Left ventricle myocardium inferior (tissue), 1 donor: ENCODE results near the gene RADIL. TPM values are rescaled to one million over a fixed set of nuclear protein-coding genes. Genes with fewer than 3 reads are reported as not detected.
"Not testable (repeated sequence)": the region's sequence is repeated elsewhere in the genome, so short reads cannot be mapped to it uniquely, and the experiment has no call there.

Experiments
- DNase-seq: peaks from one replicate; pipeline ENCODE4 v3.0.0-alpha.2; 2020
- H3K27ac ChIP-seq: fragments of 200-600 bp; replicated peaks from 2 replicates; pipeline ENCODE4 v1.8.0; 2021
- H3K27me3 ChIP-seq: fragments of 200-600 bp; 2 replicates; pipeline ENCODE4 v1.8.0; 2021; ENCODE audit warnings: low read depth
- H3K36me3 ChIP-seq: fragments of 200-600 bp; 2 replicates; pipeline ENCODE4 v1.8.0; 2021
- H3K4me1 ChIP-seq: fragments of 200-600 bp; 2 replicates; pipeline ENCODE4 v1.8.0; 2021
- H3K4me3 ChIP-seq: fragments of 200-600 bp; 2 replicates; pipeline ENCODE4 v1.8.0; 2021; ENCODE audit warnings: mild to moderate bottlenecking, moderate library complexity
- H3K9me3 ChIP-seq: fragments of 200-600 bp; replicated peaks from 2 replicates; pipeline ENCODE4 v1.8.0; 2021
- intact Hi-C: fragments of 100-400 bp; cut with micrococcal nuclease; formaldehyde crosslinking; loops from one replicate; pipeline ENCODE4 v1.11.0; 2022
- total RNA-seq: library from RNA; stranded (reverse); fragmentation: NEBNext Ultra II Directional; extraction: Animal tissue kit (Norgen Biotek cat#: 25700); gene quantifications from one replicate; pipeline ENCODE4 v1.2.1, GENCODE V29; 2021
- TF ChIP-seq, protein P1 (sequence below): fragments of 200-600 bp; IDR thresholded peaks from 2 replicates; pipeline ENCODE4 v1.8.0; 2021; ENCODE audit warnings: antibody characterized with exemption, mild to moderate bottlenecking, borderline replicate concordance
- donor health status: DM: no; HTN: yes; CAD: no; lungs with severe emphysema.

The RADIL gene
- total RNA-seq, 1 donor from 2014 or later, result 4.5 TPM

DNA sequence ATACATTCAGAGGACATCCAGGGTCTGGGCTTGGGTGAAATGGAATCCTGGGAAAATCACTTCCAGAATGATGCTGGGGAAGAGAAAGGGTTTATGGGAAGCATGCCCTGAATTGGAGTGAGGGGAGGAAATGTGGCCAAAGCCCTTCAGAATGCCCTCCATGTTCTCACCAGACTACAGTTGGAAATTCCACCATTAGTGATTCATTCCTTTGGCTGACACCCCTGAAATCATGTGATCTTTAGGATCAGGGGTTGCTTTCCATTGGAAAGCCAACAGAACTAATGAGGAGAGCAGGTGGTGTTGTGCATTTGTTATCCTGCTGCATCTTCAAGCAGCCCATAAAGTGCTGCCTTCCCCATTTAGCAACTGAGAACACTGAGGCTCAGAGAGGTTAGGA is 20.8 kb upstream of the RADIL start:
- TF ChIP-seq, protein P1, sequence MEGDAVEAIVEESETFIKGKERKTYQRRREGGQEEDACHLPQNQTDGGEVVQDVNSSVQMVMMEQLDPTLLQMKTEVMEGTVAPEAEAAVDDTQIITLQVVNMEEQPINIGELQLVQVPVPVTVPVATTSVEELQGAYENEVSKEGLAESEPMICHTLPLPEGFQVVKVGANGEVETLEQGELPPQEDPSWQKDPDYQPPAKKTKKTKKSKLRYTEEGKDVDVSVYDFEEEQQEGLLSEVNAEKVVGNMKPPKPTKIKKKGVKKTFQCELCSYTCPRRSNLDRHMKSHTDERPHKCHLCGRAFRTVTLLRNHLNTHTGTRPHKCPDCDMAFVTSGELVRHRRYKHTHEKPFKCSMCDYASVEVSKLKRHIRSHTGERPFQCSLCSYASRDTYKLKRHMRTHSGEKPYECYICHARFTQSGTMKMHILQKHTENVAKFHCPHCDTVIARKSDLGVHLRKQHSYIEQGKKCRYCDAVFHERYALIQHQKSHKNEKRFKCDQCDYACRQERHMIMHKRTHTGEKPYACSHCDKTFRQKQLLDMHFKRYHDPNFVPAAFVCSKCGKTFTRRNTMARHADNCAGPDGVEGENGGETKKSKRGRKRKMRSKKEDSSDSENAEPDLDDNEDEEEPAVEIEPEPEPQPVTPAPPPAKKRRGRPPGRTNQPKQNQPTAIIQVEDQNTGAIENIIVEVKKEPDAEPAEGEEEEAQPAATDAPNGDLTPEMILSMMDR, result no peak
- intact Hi-C loops, result no loop called here
- no peaks in the 10 kb centered on the region for H3K4me1 ChIP-seq
- H3K4me3 ChIP-seq, result no peak overlapping the region
- no peak overlapping the region for H3K27ac ChIP-seq
- H3K36me3 ChIP-seq, result no peaks in the 10 kb centered on the region
- H3K9me3 ChIP-seq, result no peaks in the 10 kb centered on the region
- DNase-seq, result no peak
- H3K27me3 ChIP-seq, result peaks cover 64% of the 10 kb centered on the region

DNA sequence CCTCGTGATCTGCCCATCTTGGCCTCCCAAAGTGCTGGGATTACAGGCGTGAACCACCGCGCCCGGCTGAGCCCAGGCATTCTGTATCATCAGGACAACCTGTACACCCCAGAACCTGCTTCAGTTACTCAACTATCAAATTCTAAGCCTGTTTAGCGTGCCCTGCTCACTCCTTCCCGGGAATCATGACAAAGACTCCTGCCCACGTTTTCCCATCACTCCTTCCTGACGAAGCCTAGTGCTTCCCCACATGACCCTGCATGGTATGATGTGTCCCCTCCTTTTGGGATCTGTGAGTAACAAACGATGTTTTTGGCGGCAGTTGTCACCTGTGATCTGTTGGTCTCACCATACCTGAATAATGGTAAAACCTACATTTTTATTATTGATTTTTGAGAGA is 12.2 kb upstream of the RADIL start:
- Histone ChIP-seq H3K4me1 (no peaks in the 10 kb centered on the region), H3K27ac (no peak overlapping the region), H3K36me3 (no peaks in the 10 kb centered on the region), H3K27me3 (peaks cover 3% of the 10 kb centered on the region), H3K4me3 (no peak overlapping the region), H3K9me3 (peaks cover 12% of the 10 kb centered on the region)
- no peak for DNase-seq
- intact Hi-C loops, result no loop called here
- TF ChIP-seq, protein P1, result no peak

DNA sequence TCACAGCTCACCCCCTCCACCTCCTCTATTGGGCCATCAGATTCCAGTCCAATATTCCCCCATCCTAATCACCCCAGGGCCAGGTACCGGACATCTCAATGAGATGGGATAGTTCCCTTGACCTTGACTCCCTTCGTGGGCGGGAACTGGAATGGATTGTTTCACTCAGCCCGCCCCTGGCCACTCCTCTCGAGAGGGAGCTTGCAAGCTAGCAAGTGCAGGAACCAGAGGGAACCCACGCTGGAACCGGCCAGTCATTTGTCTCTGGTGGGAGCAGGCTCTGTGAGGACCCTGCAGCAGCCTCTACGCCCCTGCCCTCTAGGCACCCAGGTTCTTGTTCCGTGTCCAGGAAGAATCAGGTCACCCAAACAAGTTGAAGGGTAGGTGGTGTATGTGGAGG is 11.0 kb upstream of the RADIL start:
- H3K27ac ChIP-seq, result no peak overlapping the region
- TF ChIP-seq, protein P1, result no peak
- H3K27me3 ChIP-seq, result no peaks in the 10 kb centered on the region
- intact Hi-C loops, result no loop called here
- no peaks in the 10 kb centered on the region for H3K36me3 ChIP-seq
- H3K4me1 ChIP-seq, result no peaks in the 10 kb centered on the region
- no peak overlapping the region for H3K4me3 ChIP-seq
- peaks cover 12% of the 10 kb centered on the region for H3K9me3 ChIP-seq
- DNase-seq, result no peak

DNA sequence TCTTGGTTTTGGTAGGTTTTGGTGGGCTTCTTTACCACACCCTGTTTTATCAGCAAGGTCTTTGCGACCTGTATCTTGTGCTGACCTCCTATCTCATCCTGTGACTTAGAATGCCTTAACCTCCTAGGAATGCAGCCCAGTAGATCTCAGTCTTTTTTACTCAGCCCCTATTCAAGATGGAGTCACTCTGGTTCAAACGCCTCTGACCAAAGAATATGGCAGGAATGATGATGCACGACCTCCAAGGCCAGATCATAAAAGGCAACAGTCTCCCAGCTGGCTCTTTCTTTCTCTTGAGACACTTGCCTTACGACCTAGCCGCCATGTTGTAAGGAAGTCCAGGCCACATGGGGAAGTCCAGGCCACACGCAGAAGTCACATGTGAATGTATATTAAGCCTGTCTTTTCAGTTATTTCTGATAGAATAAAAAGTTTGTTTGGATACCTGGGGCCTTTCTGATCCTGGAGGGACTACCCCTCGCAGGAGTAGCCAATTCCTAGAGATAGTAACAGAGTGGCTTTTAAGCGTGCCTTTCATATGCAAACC is 10.5 kb upstream of the RADIL start:
- H3K4me3 ChIP-seq, result no peak overlapping the region
- no peaks in the 10 kb centered on the region for H3K4me1 ChIP-seq
- peaks cover 12% of the 10 kb centered on the region for H3K9me3 ChIP-seq
- no peaks in the 10 kb centered on the region for H3K36me3 ChIP-seq
- DNase-seq, result no peak
- TF ChIP-seq, protein P1, result no peak
- H3K27me3 ChIP-seq, result no peaks in the 10 kb centered on the region
- intact Hi-C loops, result no loop called here
- no peak overlapping the region for H3K27ac ChIP-seq

DNA sequence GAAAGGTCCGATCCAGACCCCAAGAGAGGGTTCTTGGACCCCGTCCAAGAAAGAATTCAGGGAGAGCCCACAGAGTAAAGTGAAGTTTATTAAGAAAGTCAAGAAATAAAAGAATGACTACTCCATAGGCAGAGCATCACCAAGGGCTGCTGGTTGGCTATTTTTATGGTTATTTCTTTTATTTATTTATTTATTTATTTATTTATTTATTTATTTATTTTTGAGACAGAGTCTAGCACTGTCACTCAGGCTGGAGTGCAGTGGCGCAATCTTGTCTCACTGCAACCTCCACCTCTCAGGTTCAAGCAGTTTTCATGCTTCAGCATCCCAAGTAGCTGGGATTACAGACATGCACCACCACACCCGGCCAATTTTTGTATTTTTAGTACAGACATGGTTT is 9.7 kb upstream of the RADIL start:
- H3K27ac ChIP-seq, DNase-seq, H3K4me3 ChIP-seq, intact Hi-C loops, H3K27me3 ChIP-seq, H3K36me3 ChIP-seq, H3K4me1 ChIP-seq: not testable (repeated sequence)
- peaks cover 12% of the 10 kb centered on the region for H3K9me3 ChIP-seq

DNA sequence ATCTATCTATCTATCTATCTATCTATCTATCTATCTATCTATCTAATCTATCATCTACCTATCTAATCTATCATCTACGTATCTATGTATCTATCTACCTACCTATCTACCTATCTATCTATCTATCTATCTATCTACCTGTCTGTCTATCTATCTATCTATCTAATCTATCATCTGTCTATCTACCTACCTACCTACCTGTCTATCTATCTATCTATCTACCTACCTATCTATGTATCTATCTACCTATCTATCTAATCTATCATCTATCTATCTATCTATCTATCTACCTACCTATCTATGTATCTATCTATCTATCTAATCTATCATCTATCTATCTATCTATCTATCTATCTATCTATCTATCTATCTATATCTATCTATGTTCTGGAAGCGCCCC is 8.0 kb upstream of the RADIL start:
- H3K9me3 ChIP-seq, result peaks cover 12% of the 10 kb centered on the region
- peaks cover 11% of the 10 kb centered on the region for H3K27me3 ChIP-seq
- intact Hi-C loops, H3K27ac ChIP-seq, H3K36me3 ChIP-seq, H3K4me1 ChIP-seq, H3K4me3 ChIP-seq, DNase-seq: not testable (repeated sequence)

DNA sequence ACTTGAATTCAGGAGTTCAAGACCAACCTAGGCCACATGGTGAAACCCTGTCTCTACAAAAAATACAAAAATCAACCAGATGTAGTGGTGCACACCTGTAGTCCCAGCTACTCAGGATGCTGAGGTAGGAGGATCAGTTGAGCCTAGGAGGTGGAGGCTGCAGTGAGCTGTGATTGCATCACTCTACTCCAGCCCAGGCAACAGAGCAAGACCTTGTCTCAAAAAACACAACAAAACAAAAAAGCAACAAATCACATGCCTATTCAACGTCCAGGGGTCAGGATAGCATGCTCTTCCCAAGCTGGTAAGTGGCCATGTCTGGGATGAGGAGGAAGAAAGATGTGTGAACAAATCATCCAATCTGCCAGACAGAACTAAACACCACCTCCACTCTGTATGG is 6.2 kb upstream of the RADIL start:
- peaks cover 20% of the 10 kb centered on the region for H3K27me3 ChIP-seq
- no peak overlapping the region for H3K27ac ChIP-seq
- intact Hi-C loops, result no loop called here
- TF ChIP-seq, protein P1, result no peak
- peaks cover 11% of the 10 kb centered on the region for H3K9me3 ChIP-seq
- H3K36me3 ChIP-seq, result no peaks in the 10 kb centered on the region
- H3K4me3 ChIP-seq, result no peak overlapping the region
- DNase-seq, result no peak
- H3K4me1 ChIP-seq, result no peaks in the 10 kb centered on the region
